ENCODE data around the gene TRA2A. TPM values are rescaled to one million over a fixed set of nuclear protein-coding genes. Genes with fewer than 3 reads are reported as not detected.

Gene TRA2A
- polyA plus RNA-seq, 2 of the 4 experiments (the other 2 are of a cell fraction), result 90.8 to 111 TPM

- TF ChIP-seq ELK1 (IDR thresholded peaks at IDR 0.05; ENCODE audit: low read depth, low read length) (no peak), BHLHE40 (IDR thresholded peaks at IDR 0.05; ENCODE audit: low read depth, low read length) (peak; percentile 95), ZC3H11A (IDR thresholded peaks at IDR 0.05) (no peak), HOXB13 (CRISPR knock-in tag; IDR thresholded peaks at IDR 0.05; ENCODE audit: low read depth) (0 out of 2 replicates have a peak, but pooled peaks have one; percentile 72), PBX3 (IDR thresholded peaks at IDR 0.05) (peak; percentile 76), CBX8 (IDR thresholded peaks at IDR 0.05) (no peak), MAFK (IDR thresholded peaks at IDR 0.05; ENCODE audit: partially characterized antibody) (no peak), HDAC2 (IDR thresholded peaks at IDR 0.05) (no peak), EP300 (IDR thresholded peaks at IDR 0.05) (no peak), SMC3 (IDR thresholded peaks at IDR 0.05) (no peak), RNF2 (IDR thresholded peaks at IDR 0.05; ENCODE audit: borderline replicate concordance, low read depth) (no peak), NR3C1 (IDR thresholded peaks at IDR 0.05) (no peak), POLR2A (IDR thresholded peaks at IDR 0.05; ENCODE audit: low read length) (peak; percentile 34; the same call in 1 of the 2 replicates), HOXA7 (CRISPR knock-in tag; IDR thresholded peaks at IDR 0.05) (no peak), SREBF2 (IDR thresholded peaks at IDR 0.05) (no peak), ZSCAN20 (CRISPR knock-in tag; IDR thresholded peaks at IDR 0.05) (no peak), ZFP36 (IDR thresholded peaks at IDR 0.05; ENCODE audit: borderline replicate concordance, partially characterized antibody) (no peak), FOSL2 (IDR thresholded peaks at IDR 0.05) (no peak), FOSL2 (CRISPR knock-in tag; IDR thresholded peaks at IDR 0.05) (no peak), ESRRA (IDR thresholded peaks at IDR 0.05; ENCODE audit: borderline replicate concordance, low read length) (no peak), KDM5A (IDR thresholded peaks at IDR 0.05) (no peak), EHF (CRISPR knock-in tag; IDR thresholded peaks at IDR 0.05) (no peak), NFE2L2 (conservative IDR thresholded peaks at IDR 0.05; ENCODE audit: low read length) (no peak), MAZ (IDR thresholded peaks at IDR 0.05; ENCODE audit: borderline replicate concordance, low read depth, low read length) (0 out of 2 replicates have a peak, but pooled peaks have one; percentile 94), GATA3 (IDR thresholded peaks at IDR 0.05; ENCODE audit: borderline replicate concordance) (no peak; the same call in 1 of the 2 replicates), RAD21 (conservative IDR thresholded peaks at IDR 0.05 in 1 of 2, IDR thresholded peaks at IDR 0.05 in 1 of 2) (no peak), JUN (IDR thresholded peaks at IDR 0.05) (peak in 1 of 2 experiments; percentile 52; a peak in 1 of 5 replicates), RCOR1 (IDR thresholded peaks at IDR 0.05; ENCODE audit: low read depth, low read length) (no peak), CHD4 (IDR thresholded peaks at IDR 0.05; ENCODE audit: borderline replicate concordance) (no peak), TP53 (CRISPR knock-in tag; IDR thresholded peaks at IDR 0.05) (0 out of 2 replicates have a peak, but pooled peaks have one; percentile 50), CBX2 (IDR thresholded peaks at IDR 0.05; ENCODE audit: borderline replicate concordance, low read depth) (no peak), CEBPB (IDR thresholded peaks at IDR 0.05) (no peak), CTCF (IDR thresholded peaks at IDR 0.05) (no peak)
- TF ChIP-seq, protein P1, sequence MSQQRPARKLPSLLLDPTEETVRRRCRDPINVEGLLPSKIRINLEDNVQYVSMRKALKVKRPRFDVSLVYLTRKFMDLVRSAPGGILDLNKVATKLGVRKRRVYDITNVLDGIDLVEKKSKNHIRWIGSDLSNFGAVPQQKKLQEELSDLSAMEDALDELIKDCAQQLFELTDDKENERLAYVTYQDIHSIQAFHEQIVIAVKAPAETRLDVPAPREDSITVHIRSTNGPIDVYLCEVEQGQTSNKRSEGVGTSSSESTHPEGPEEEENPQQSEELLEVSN (IDR thresholded peaks at IDR 0.05; ENCODE audit: borderline replicate concordance, low read depth), result peak; percentile 58; the same call in 1 of the 2 replicates
- TF ChIP-seq, protein P2, sequence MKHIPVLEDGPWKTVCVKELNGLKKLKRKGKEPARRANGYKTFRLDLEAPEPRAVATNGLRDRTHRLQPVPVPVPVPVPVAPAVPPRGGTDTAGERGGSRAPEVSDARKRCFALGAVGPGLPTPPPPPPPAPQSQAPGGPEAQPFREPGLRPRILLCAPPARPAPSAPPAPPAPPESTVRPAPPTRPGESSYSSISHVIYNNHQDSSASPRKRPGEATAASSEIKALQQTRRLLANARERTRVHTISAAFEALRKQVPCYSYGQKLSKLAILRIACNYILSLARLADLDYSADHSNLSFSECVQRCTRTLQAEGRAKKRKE (CRISPR knock-in tag; IDR thresholded peaks at IDR 0.05; ENCODE audit: low read depth), result no peak
- TF ChIP-seq, protein P3, sequence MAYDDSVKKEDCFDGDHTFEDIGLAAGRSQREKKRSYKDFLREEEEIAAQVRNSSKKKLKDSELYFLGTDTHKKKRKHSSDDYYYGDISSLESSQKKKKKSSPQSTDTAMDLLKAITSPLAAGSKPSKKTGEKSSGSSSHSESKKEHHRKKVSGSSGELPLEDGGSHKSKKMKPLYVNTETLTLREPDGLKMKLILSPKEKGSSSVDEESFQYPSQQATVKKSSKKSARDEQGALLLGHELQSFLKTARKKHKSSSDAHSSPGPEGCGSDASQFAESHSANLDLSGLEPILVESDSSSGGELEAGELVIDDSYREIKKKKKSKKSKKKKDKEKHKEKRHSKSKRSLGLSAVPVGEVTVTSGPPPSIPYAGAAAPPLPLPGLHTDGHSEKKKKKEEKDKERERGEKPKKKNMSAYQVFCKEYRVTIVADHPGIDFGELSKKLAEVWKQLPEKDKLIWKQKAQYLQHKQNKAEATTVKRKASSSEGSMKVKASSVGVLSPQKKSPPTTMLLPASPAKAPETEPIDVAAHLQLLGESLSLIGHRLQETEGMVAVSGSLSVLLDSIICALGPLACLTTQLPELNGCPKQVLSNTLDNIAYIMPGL (CRISPR knock-in tag; IDR thresholded peaks at IDR 0.05; ENCODE audit: borderline replicate concordance), result no peak
- TF ChIP-seq, protein P4, sequence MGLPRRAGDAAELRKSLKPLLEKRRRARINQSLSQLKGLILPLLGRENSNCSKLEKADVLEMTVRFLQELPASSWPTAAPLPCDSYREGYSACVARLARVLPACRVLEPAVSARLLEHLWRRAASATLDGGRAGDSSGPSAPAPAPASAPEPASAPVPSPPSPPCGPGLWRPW (IDR thresholded peaks at IDR 0.05), result no peak
Observed at GRCh38 chr7:23470330-23471105, 61.3 kb downstream of the TRA2A start, which contains the start of gene IGF2BP3 (continued).
